ENCODE data around the gene FAM110D.

Gene FAM110D

GRCh38 chr1:26166719-26167281 lies 7.9 kb downstream of the FAM110D start:
- peaks cover 20% of the 10 kb centered on the region for H3K4me1 ChIP-seq (ENCODE audit: insufficient read depth, low read length, poor library complexity, severe bottlenecking)
- H3K4me2 ChIP-seq (ENCODE audit: low read depth, low read length, poor library complexity, severe bottlenecking) = no peak overlapping the region
- H3K27me3 ChIP-seq (ENCODE audit: insufficient read depth, low read length, poor library complexity, severe bottlenecking) = no peaks in the 10 kb centered on the region
- H3K4me3 ChIP-seq (ENCODE audit: low read length, poor library complexity, severe bottlenecking) = no peak overlapping the region
- H2AFZ ChIP-seq (ENCODE audit: low read length) = no peak overlapping the region
- no peaks in the 10 kb centered on the region for H3F3A ChIP-seq (ENCODE audit: low read depth)
- no peaks in the 10 kb centered on the region for H3K9me2 ChIP-seq (replicated peaks; ENCODE audit: low read depth, low read length)
- H3K9ac ChIP-seq (ENCODE audit: low read depth, low read length, poor library complexity, severe bottlenecking) = no peak overlapping the region
- H4K20me1 ChIP-seq (ENCODE audit: insufficient read depth, low read length, poor library complexity, severe bottlenecking) = no peaks in the 10 kb centered on the region
- H3K9me3 ChIP-seq (ENCODE audit: insufficient read depth, low read depth, low read length) = no peaks in the 10 kb centered on the region
- H3K79me2 ChIP-seq (ENCODE audit: insufficient read depth, low read length) = peaks cover 25% of the 10 kb centered on the region
- H3K36me3 ChIP-seq (ENCODE audit: insufficient read depth, low read length) = no peaks in the 10 kb centered on the region
- TF ChIP-seq CTCF (conservative IDR thresholded peaks at IDR 0.05; ENCODE audit: low read length) (no peak), EZH2phosphoT487 (IDR thresholded peaks at IDR 0.05; ENCODE audit: borderline replicate concordance) (no peak)

GRCh38 chr1:26168410-26169197 lies 9.7 kb downstream of the FAM110D start, which contains the start of gene C1orf232:
Gene C1orf232, minus strand, starts transcription at chr1:26168963. Its CDS starts 464 bp downstream, at chr1:26168499.
- peak within 1 kb of the TSS; percentile 94 for H2AFZ ChIP-seq (ENCODE audit: low read length)

GRCh38 chr1:26169198-26169554 lies 10.3 kb downstream of the FAM110D start:
- Histone ChIP-seq H3K79me2 (ENCODE audit: insufficient read depth, low read length) (peaks cover 19% of the 10 kb centered on the region), H3K9me3 (ENCODE audit: insufficient read depth, low read depth, low read length) (no peaks in the 10 kb centered on the region), H3K9me2 (replicated peaks; ENCODE audit: low read depth, low read length) (no peaks in the 10 kb centered on the region), H3F3A (ENCODE audit: low read depth) (0 out of 2 replicates have a peak, but pooled peaks cover 3% of the 10 kb centered on the region), H3K27me3 (ENCODE audit: insufficient read depth, low read length, poor library complexity, severe bottlenecking) (no peaks in the 10 kb centered on the region), H3K9ac (ENCODE audit: low read depth, low read length, poor library complexity, severe bottlenecking) (no peak overlapping the region), H3K4me1 (ENCODE audit: insufficient read depth, low read length, poor library complexity, severe bottlenecking) (peaks cover 14% of the 10 kb centered on the region), H3K4me2 (ENCODE audit: low read depth, low read length, poor library complexity, severe bottlenecking) (peak overlapping the region; percentile 88), H3K36me3 (ENCODE audit: insufficient read depth, low read length) (no peaks in the 10 kb centered on the region), H3K4me3 (ENCODE audit: low read length, poor library complexity, severe bottlenecking) (peak overlapping the region; percentile 93), H2AFZ (ENCODE audit: low read length) (no peak overlapping the region), H4K20me1 (ENCODE audit: insufficient read depth, low read length, poor library complexity, severe bottlenecking) (no peaks in the 10 kb centered on the region)
- TF ChIP-seq EZH2phosphoT487 (IDR thresholded peaks at IDR 0.05; ENCODE audit: borderline replicate concordance) = no peak

More at GRCh38 chr1:26168410-26169197, 9.7 kb downstream of the FAM110D start, which contains the start of gene C1orf232:
- H4K20me1 ChIP-seq (ENCODE audit: insufficient read depth, low read length, poor library complexity, severe bottlenecking) = no peaks in the 10 kb centered on the region
- H3K9me3 ChIP-seq (ENCODE audit: insufficient read depth, low read depth, low read length) = no peaks in the 10 kb centered on the region
- peak within 1 kb of the TSS; percentile 90 for H3K9ac ChIP-seq (ENCODE audit: low read depth, low read length, poor library complexity, severe bottlenecking)
- no peaks in the 10 kb centered on the region for H3K27me3 ChIP-seq (ENCODE audit: insufficient read depth, low read length, poor library complexity, severe bottlenecking)
- H3K4me2 ChIP-seq (ENCODE audit: low read depth, low read length, poor library complexity, severe bottlenecking) = peak within 1 kb of the TSS; percentile 88
- TF ChIP-seq CTCF (conservative IDR thresholded peaks at IDR 0.05; ENCODE audit: low read length) = no peak
- H3K4me3 ChIP-seq (ENCODE audit: low read length, poor library complexity, severe bottlenecking) = peak within 1 kb of the TSS; percentile 93
- peaks cover 19% of the 10 kb centered on the region for H3K79me2 ChIP-seq (ENCODE audit: insufficient read depth, low read length)
- H3K9me2 ChIP-seq (replicated peaks; ENCODE audit: low read depth, low read length) = no peaks in the 10 kb centered on the region
- H3K36me3 ChIP-seq (ENCODE audit: insufficient read depth, low read length) = no peaks in the 10 kb centered on the region
- H3F3A ChIP-seq (ENCODE audit: low read depth) = no peaks in the 10 kb centered on the region
- H3K4me1 ChIP-seq (ENCODE audit: insufficient read depth, low read length, poor library complexity, severe bottlenecking) = peaks cover 14% of the 10 kb centered on the region

Measured in Loucy (cell line).